ENCODE data around the gene EDN3.

Gene EDN3

DNA sequence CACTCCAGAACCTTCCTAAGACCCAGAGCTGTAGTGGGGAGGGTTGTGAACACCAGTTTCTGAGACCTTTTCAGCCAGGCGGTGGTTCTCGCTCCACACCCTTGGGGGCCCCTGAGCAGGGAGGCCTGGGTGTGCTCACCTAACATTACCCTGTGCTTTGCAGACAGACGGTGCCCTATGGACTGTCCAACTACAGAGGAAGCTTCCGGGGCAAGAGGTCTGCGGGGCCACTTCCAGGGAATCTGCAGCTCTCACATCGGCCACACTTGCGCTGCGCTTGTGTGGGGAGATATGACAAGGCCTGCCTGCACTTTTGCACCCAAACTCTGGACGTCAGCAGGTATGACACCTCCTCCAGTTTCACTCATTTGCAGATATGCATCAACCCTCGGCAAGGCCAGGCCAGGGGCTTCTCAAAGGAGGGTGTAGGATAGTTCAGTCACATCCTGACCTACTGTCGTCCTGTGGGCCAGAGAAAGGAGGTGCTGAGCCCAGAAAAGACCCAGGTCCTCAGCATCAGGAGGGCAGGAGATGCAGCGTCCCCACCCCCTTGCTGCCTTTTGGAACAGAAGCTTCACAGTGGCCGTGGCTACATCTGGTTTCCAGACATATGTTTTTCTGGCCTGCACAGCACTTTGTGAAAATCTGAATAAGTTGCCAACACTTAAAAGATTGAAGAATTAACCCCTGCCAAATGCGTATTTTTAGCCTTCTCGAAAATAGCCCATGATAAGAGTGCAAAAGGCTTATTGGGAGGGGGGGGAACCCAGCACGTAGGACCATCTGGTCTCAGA is 20.6 kb downstream of the EDN3 start:
- TF ChIP-seq ZNF565 (CRISPR knock-in tag; conservative IDR thresholded peaks at IDR 0.05; ENCODE audit: low read depth): no peak
- TF ChIP-seq TCF4 (CRISPR knock-in tag; IDR thresholded peaks at IDR 0.05; ENCODE audit: borderline replicate concordance): peak; percentile 72; the same call in 1 of the 2 replicates
- no peak for TF ChIP-seq TSHZ2 (CRISPR knock-in tag; IDR thresholded peaks at IDR 0.05)
- TF ChIP-seq CSRNP3 (CRISPR knock-in tag; IDR thresholded peaks at IDR 0.05): no peak
- no peak for TF ChIP-seq PATZ1 (CRISPR knock-in tag; IDR thresholded peaks at IDR 0.05; ENCODE audit: borderline replicate concordance)
- ATAC-seq: no peak; the same call in 2 of the 3 replicates

DNA sequence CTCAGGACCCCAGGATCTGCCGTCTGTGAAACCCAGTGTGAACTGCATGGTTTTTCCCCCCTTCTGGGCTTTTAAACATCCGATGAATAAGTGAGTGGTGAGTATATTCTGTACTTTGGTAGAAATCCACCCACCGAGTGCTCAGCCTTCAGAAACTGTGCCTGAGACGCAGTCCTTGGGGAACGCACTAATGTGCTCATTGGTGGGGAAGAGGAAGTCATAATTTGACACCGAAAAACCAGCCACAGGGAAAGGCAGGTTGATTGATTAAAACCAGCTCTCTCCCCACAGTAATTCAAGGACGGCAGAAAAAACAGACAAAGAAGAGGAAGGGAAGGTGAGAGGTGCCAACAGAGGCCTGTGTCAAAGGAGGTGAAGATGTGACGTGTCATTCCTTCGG is 21.7 kb downstream of the EDN3 start:
- ATAC-seq: no peak
- TF ChIP-seq RARB (CRISPR knock-in tag; IDR thresholded peaks at IDR 0.05) (no peak), TSHZ2 (CRISPR knock-in tag; IDR thresholded peaks at IDR 0.05) (no peak), ZFP30 (CRISPR knock-in tag; IDR thresholded peaks at IDR 0.05) (no peak), ESRRG (CRISPR knock-in tag; IDR thresholded peaks at IDR 0.05) (no peak), PATZ1 (CRISPR knock-in tag; IDR thresholded peaks at IDR 0.05; ENCODE audit: borderline replicate concordance) (no peak), ISL1 (CRISPR knock-in tag; IDR thresholded peaks at IDR 0.05) (no peak), ZNF70 (CRISPR knock-in tag; IDR thresholded peaks at IDR 0.05) (no peak), CSRNP3 (CRISPR knock-in tag; IDR thresholded peaks at IDR 0.05) (no peak), SNAI2 (CRISPR knock-in tag; IDR thresholded peaks at IDR 0.05) (no peak), ZNF565 (CRISPR knock-in tag; conservative IDR thresholded peaks at IDR 0.05; ENCODE audit: low read depth) (no peak), CSDC2 (CRISPR knock-in tag; IDR thresholded peaks at IDR 0.05) (no peak), OSR1 (CRISPR knock-in tag; IDR thresholded peaks at IDR 0.05) (no peak), TOX (CRISPR knock-in tag; IDR thresholded peaks at IDR 0.05; ENCODE audit: borderline replicate concordance) (no peak), ZNF8 (CRISPR knock-in tag; IDR thresholded peaks at IDR 0.05) (no peak), PPARA (CRISPR knock-in tag; IDR thresholded peaks at IDR 0.05; ENCODE audit: borderline replicate concordance) (no peak), ZFP3 (CRISPR knock-in tag; IDR thresholded peaks at IDR 0.05) (no peak)

Measured in SK-N-SH treated with all-trans-retinoic acid at 6 μM for 48 hours (cell line).